SK-N-SH (cell line): ENCODE data around the gene SPTAN1. TPM values are rescaled to one million over a fixed set of nuclear protein-coding genes. Genes with fewer than 3 reads are reported as not detected.

Experiments used
- CTCF ChIA-PET: fragments of 300-600, 350-600 bp; formaldehyde crosslinking; extraction: SDS; loops from one replicate; lab custom pipeline; 2021; lab: Yijun Ruan, JAX
- POLR2A ChIA-PET: fragments of 350-600 bp; sonication (Branson Sonifier 250); formaldehyde crosslinking; extraction: SDS; loops from one replicate; lab custom pipeline; 2020; ENCODE audit warnings: antibody characterized with exemption, inconsistent platforms; lab: Yijun Ruan, JAX
- DNase-seq: peaks from one replicate; pipeline ENCODE4 v3.0.0; 2012
- H2AFZ ChIP-seq: fragments of 200-600 bp; sonication (generic); 2 replicates; pipeline ENCODE4 v1.8.1; 2016; ENCODE audit warnings: antibody characterized with exemption, mild to moderate bottlenecking, low read depth
- H3F3A ChIP-seq: fragments of 200-600 bp; sonication (generic); replicated peaks from 2 replicates; pipeline ENCODE3; 2016; ENCODE audit warnings: antibody characterized with exemption, mild to moderate bottlenecking; ENCODE audit not compliant: insufficient read depth
- H3K27ac ChIP-seq, 2 experiments: fragments of 200-500 bp in 1 of 2; fragments of 200-600 bp in 1 of 2; sonication (Bioruptor generic) in 1 of 2; sonication (generic), shearing (Covaris generic) in 1 of 2; 2 replicates each; pipeline versions ENCODE4 v1.5.1 to v1.6.1; 2014 to 2016; ENCODE audit warnings: low read depth in 2 of 2, inconsistent platforms in 1 of 2, low read length in 1 of 2, mild to moderate bottlenecking in 1 of 2, mixed read lengths in 1 of 2
- H3K27me3 ChIP-seq: fragments of 200-600 bp; sonication (generic), shearing (Covaris generic); 2 replicates; pipeline ENCODE4 v1.6.1; 2016; ENCODE audit warnings: mixed run types; ENCODE audit not compliant: insufficient read depth
- H3K36me3 ChIP-seq, 2 experiments: fragments of 200-500 bp in 1 of 2; fragments of 200-600 bp in 1 of 2; sonication (Bioruptor generic) in 1 of 2; sonication (generic) in 1 of 2; replicated peaks in 1 of 2; 2 replicates each; pipeline versions ENCODE3 to v1.5.1; 2014 to 2016; ENCODE audit warnings: low read length in 1 of 2, mild to moderate bottlenecking in 1 of 2; ENCODE audit not compliant: insufficient read depth in 2 of 2, control insufficient read depth in 1 of 2
- H3K4me1 ChIP-seq, 2 experiments: fragments of 200-500 bp in 1 of 2; fragments of 200-600 bp in 1 of 2; sonication (Bioruptor generic) in 1 of 2; sonication (generic), shearing (Covaris generic) in 1 of 2; 2 replicates each; pipeline versions ENCODE4 v1.5.1 to v1.6.1; 2014 to 2016; ENCODE audit warnings: low read depth in 1 of 2, low read length in 1 of 2, mixed run types in 1 of 2; ENCODE audit not compliant: insufficient read depth in 2 of 2, control insufficient read depth in 1 of 2
- H3K4me2 ChIP-seq: fragments of 200-600 bp; sonication (generic), shearing (Covaris generic); 2 replicates; pipeline ENCODE4 v1.6.1; 2017; ENCODE audit warnings: mixed run types
- H3K4me3 ChIP-seq, 2 experiments: fragments of 200-500 bp in 1 of 2; fragments of 200-600 bp in 1 of 2; sonication (Bioruptor generic) in 1 of 2; sonication (generic), shearing (Covaris generic) in 1 of 2; 2 replicates each; pipeline versions ENCODE4 v1.5.1 to v1.8.1; 2014 to 2016; ENCODE audit warnings: low read depth in 2 of 2, inconsistent platforms in 1 of 2, low read length in 1 of 2, mild to moderate bottlenecking in 1 of 2, mixed read lengths in 1 of 2, moderate library complexity in 1 of 2
- H3K79me2 ChIP-seq: fragments of 200-600 bp; sonication (generic); 2 replicates; pipeline ENCODE4 v1.8.1; 2017; ENCODE audit warnings: mild to moderate bottlenecking; ENCODE audit not compliant: insufficient read depth
- H3K9ac ChIP-seq: fragments of 200-600 bp; sonication (generic); 2 replicates; pipeline ENCODE4 v1.6.1; 2017; ENCODE audit warnings: mixed run types
- H3K9me2 ChIP-seq: fragments of 200-600 bp; sonication (generic); 2 replicates; pipeline ENCODE4 v1.6.1; 2017; ENCODE audit warnings: mixed run types
- H3K9me3 ChIP-seq: fragments of 200-600 bp; sonication (generic); 2 replicates; pipeline ENCODE4 v1.6.1; 2017; ENCODE audit warnings: mixed run types, mild to moderate bottlenecking, moderate library complexity
- H4K20me1 ChIP-seq: fragments of 200-600 bp; sonication (generic); 2 replicates; pipeline ENCODE4 v1.6.1; 2017; ENCODE audit warnings: mild to moderate bottlenecking, mixed run types; ENCODE audit not compliant: insufficient read depth
- EP300 ChIP-seq, 2 experiments: IDR thresholded peaks; 2 replicates each; pipeline versions ENCODE4 v1.4.0 to v1.6.1; 2012; ENCODE audit warnings: borderline replicate concordance in 1 of 2, low read depth in 1 of 2, low read length in 1 of 2
- EZH2phosphoT487 ChIP-seq: fragments of 200-600 bp; sonication (generic); IDR thresholded peaks from 2 replicates; pipeline ENCODE4 v1.6.1; 2017; ENCODE audit warnings: low read depth, mixed run types, mild to moderate bottlenecking, antibody characterized with exemption, moderate library complexity, borderline replicate concordance
- FOSL2 ChIP-seq: IDR thresholded peaks from 2 replicates; pipeline ENCODE4 v1.4.0; 2012; ENCODE audit warnings: low read depth, mild to moderate bottlenecking, moderate library complexity, borderline replicate concordance
- GABPA ChIP-seq: IDR thresholded peaks from 2 replicates; pipeline ENCODE4 v1.4.0; 2012; ENCODE audit warnings: low read depth, mild to moderate bottlenecking
- GATA2 ChIP-seq: sonication (generic); formaldehyde crosslinking; IDR thresholded peaks from 2 replicates; pipeline ENCODE4 v1.5.0; 2020; ENCODE audit warnings: mild to moderate bottlenecking, missing genetic modification reagents
- JUND ChIP-seq: IDR thresholded peaks from 2 replicates; pipeline ENCODE4 v1.4.0; 2012
- MXI1 ChIP-seq: IDR thresholded peaks from 2 replicates; pipeline ENCODE4 v1.6.1; 2012; ENCODE audit warnings: mild to moderate bottlenecking, low read depth, low read length, improper control_type of control experiment
- RXRA ChIP-seq: IDR thresholded peaks from 2 replicates; pipeline ENCODE4 v1.4.0; 2012; ENCODE audit warnings: low read depth, mild to moderate bottlenecking, borderline replicate concordance
- SIN3A ChIP-seq: IDR thresholded peaks from 2 replicates; pipeline ENCODE4 v1.6.1; 2012; ENCODE audit warnings: low read depth, mild to moderate bottlenecking, low read length, moderate library complexity, borderline replicate concordance
- TCF12 ChIP-seq: IDR thresholded peaks from 2 replicates; pipeline ENCODE4 v1.4.0; 2012
- TEAD4 ChIP-seq: IDR thresholded peaks from 2 replicates; pipeline ENCODE4 v1.4.0; 2012; ENCODE audit warnings: mild to moderate bottlenecking, borderline replicate concordance; ENCODE audit not compliant: insufficient read depth
- ZBTB33 ChIP-seq: IDR thresholded peaks from 2 replicates; pipeline ENCODE4 v1.4.0; 2012; ENCODE audit warnings: low read depth, borderline replicate concordance
- WGBS: methylation state at CpG from one replicate; pipeline ENCODE4 v1.1.6; 2017; ENCODE audit warnings: low lambda C conversion rate; 5-methylcytosine and 5-hydroxymethylcytosine counted together
- polyA plus RNA-seq, 3 experiments: library from polyadenylated mRNA; depleted of rRNA; stranded (reverse); fragments of >200 nt; gene quantifications; 2 replicates each; pipeline ENCODE4 v1.2.3, GENCODE V29; 2012
- TF ChIP-seq, protein P1 (sequence below): fragments of 200-600 bp; sonication (generic); IDR thresholded peaks from 2 replicates; pipeline ENCODE4 v1.6.1; 2017; ENCODE audit warnings: antibody characterized with exemption, mild to moderate bottlenecking, moderate library complexity
- TF ChIP-seq, protein P2 (sequence below): IDR thresholded peaks from 2 replicates; pipeline ENCODE4 v1.6.1; 2012; ENCODE audit warnings: mild to moderate bottlenecking, low read depth, low read length, moderate library complexity
- TF ChIP-seq, protein P3 (sequence below): IDR thresholded peaks from 2 replicates; pipeline ENCODE4 v1.4.0; 2012; ENCODE audit warnings: low read depth, borderline replicate concordance

The SPTAN1 gene
- polyA plus RNA-seq, 1 of the 3 experiments (the other 2 are of a cell fraction): 177 TPM

DNA sequence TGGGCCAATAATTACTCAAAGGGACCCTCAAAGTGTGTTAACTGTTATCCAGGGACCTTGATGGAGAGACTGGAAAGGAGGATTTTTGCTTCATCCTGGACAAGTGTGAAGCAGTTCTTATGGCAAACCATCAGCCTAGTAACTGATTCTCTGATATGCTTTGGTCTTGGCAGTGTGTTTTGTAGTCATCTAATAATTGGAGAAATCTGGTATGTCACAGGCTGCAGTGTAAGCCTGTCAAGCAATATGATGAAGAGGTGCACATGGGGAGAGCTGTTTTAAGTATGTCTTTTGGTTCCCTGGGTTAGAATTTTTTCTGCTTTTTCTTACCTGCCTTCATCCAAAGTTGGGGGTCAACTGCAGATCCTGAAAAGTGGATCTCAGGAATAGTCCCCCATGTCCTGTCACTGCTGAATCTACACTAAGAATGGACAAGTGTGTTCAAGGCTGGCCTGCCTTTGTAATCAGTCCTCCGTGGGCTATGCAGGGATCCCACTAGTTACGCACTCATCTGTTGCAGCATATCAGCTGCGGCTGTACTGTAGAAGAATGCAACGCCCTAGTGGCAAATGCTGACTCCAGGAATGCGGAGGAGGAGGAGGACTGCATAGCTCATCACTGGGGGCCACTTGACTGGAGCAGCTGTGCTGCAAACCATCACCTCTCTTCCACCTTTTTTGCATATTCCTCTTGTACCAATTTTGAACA lies 1.9 kb downstream of the SPTAN1 start:
- Histone ChIP-seq H3K27ac (peak overlapping the region; percentile 75 to 87), H3K9me3 (no peaks in the 10 kb centered on the region), H3K4me2 (peak overlapping the region; percentile 89), H3K4me1 (peaks cover 40 to 55% of the 10 kb centered on the region in 2 experiments), H3K79me2 (peaks cover 66% of the 10 kb centered on the region), H4K20me1 (peaks cover 58% of the 10 kb centered on the region), H3K27me3 (no peaks in the 10 kb centered on the region), H3K9me2 (no peaks in the 10 kb centered on the region), H3F3A (peaks cover 49% of the 10 kb centered on the region), H3K36me3 (peaks cover 3 to 11% of the 10 kb centered on the region in 2 experiments), H3K4me3 (peak overlapping the region; percentile 85 to 92), H3K9ac (peak overlapping the region; percentile 87), H2AFZ (no peak overlapping the region)
- WGBS: 25% methylated on average over 5 of the region's 5 CpGs
- TF ChIP-seq GATA2 (CRISPR knock-in tag): peak; percentile 35; the same call in 1 of the 2 replicates
- TF ChIP-seq, protein P1, sequence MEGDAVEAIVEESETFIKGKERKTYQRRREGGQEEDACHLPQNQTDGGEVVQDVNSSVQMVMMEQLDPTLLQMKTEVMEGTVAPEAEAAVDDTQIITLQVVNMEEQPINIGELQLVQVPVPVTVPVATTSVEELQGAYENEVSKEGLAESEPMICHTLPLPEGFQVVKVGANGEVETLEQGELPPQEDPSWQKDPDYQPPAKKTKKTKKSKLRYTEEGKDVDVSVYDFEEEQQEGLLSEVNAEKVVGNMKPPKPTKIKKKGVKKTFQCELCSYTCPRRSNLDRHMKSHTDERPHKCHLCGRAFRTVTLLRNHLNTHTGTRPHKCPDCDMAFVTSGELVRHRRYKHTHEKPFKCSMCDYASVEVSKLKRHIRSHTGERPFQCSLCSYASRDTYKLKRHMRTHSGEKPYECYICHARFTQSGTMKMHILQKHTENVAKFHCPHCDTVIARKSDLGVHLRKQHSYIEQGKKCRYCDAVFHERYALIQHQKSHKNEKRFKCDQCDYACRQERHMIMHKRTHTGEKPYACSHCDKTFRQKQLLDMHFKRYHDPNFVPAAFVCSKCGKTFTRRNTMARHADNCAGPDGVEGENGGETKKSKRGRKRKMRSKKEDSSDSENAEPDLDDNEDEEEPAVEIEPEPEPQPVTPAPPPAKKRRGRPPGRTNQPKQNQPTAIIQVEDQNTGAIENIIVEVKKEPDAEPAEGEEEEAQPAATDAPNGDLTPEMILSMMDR: peak; percentile 19; the same call in 1 of the 2 replicates
- 0 out of 4 replicates have a peak, but pooled peaks of 1 of the 2 experiments have one; percentile 22 for TF ChIP-seq EP300 (IDR thresholded peaks at IDR 0.05; ENCODE audit: borderline replicate concordance in 1 of 2, low read depth in 1 of 2, low read length in 1 of 2)
- no peak for TF ChIP-seq RXRA
- TF ChIP-seq JUND: no peak
- peak; percentile 87; the same call in 1 of the 2 replicates for TF ChIP-seq MXI1
- TF ChIP-seq, protein P2, sequence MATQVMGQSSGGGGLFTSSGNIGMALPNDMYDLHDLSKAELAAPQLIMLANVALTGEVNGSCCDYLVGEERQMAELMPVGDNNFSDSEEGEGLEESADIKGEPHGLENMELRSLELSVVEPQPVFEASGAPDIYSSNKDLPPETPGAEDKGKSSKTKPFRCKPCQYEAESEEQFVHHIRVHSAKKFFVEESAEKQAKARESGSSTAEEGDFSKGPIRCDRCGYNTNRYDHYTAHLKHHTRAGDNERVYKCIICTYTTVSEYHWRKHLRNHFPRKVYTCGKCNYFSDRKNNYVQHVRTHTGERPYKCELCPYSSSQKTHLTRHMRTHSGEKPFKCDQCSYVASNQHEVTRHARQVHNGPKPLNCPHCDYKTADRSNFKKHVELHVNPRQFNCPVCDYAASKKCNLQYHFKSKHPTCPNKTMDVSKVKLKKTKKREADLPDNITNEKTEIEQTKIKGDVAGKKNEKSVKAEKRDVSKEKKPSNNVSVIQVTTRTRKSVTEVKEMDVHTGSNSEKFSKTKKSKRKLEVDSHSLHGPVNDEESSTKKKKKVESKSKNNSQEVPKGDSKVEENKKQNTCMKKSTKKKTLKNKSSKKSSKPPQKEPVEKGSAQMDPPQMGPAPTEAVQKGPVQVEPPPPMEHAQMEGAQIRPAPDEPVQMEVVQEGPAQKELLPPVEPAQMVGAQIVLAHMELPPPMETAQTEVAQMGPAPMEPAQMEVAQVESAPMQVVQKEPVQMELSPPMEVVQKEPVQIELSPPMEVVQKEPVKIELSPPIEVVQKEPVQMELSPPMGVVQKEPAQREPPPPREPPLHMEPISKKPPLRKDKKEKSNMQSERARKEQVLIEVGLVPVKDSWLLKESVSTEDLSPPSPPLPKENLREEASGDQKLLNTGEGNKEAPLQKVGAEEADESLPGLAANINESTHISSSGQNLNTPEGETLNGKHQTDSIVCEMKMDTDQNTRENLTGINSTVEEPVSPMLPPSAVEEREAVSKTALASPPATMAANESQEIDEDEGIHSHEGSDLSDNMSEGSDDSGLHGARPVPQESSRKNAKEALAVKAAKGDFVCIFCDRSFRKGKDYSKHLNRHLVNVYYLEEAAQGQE: no peak
- TF ChIP-seq, protein P3, sequence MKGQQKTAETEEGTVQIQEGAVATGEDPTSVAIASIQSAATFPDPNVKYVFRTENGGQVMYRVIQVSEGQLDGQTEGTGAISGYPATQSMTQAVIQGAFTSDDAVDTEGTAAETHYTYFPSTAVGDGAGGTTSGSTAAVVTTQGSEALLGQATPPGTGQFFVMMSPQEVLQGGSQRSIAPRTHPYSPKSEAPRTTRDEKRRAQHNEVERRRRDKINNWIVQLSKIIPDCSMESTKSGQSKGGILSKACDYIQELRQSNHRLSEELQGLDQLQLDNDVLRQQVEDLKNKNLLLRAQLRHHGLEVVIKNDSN: no peak
- peak; percentile 54; the same call in 1 of the 2 replicates for TF ChIP-seq SIN3A
- no peak for TF ChIP-seq GABPA
- TF ChIP-seq FOSL2: no peak
- TF ChIP-seq EZH2phosphoT487: no peak
- TF ChIP-seq TEAD4: peak; percentile 60; the same call in 1 of the 2 replicates
- no peak for TF ChIP-seq ZBTB33
- TF ChIP-seq TCF12: 0 out of 2 replicates have a peak, but pooled peaks have one; percentile 16
- POLR2A ChIA-PET: interaction anchor here (2.6 kb wide), 1 partner anchor 11 kb away, joined by 7 read pairs; no protein-coding TSS in a partner anchor
- CTCF ChIA-PET: interaction anchor here (1.2 to 1.5 kb wide), 3 partner anchors 18 to 116 kb away, joined by 3 to 6 read pairs (median 3); no protein-coding TSS in a partner anchor
- peak; percentile 37 for DNase-seq
